Adrenal gland (tissue), 5 donors: ENCODE measurements around the gene MSLN.

ENCODE experiments used
- CTCF ChIP-seq, 6 experiments: fragments of 450-650 bp in 4 of 6; fragments of 200-600 bp in 2 of 6; sonication (generic) in 1 of 6; IDR thresholded peaks; 1 replicate in 5 of 6; 2 replicates in 1 of 6; pipeline versions ENCODE4 v1.5.1 to v1.8.0; 2016 to 2021; ENCODE audit warnings: antibody characterized with exemption in 6 of 6, mild to moderate bottlenecking in 2 of 6, moderate library complexity in 1 of 6
- POLR2A ChIP-seq, 2 donors: fragments of 450-650 bp; IDR thresholded peaks; one replicate each; pipeline ENCODE4 v1.6.1; 2017; ENCODE audit warnings: antibody characterized with exemption in 2 of 2, mild to moderate bottlenecking in 2 of 2, moderate library complexity in 1 of 2
- donor health status: DM: no; HTN: no; CAD: no.

- TF ChIP-seq CTCF (IDR thresholded peaks at IDR 0.05) (no peak), POLR2A (IDR thresholded peaks at IDR 0.05) (no peak)
These were observed 9.9 kb downstream of the MSLN start for GRCh38 chr16:770411-770810.
